ENCODE data around the gene BLOC1S4.
A peak's percentile ranks its signal among the peaks of the same experiment; 100 is the strongest.

The BLOC1S4 gene

GRCh38 chr4:6693231-6694176, 22.5 kb upstream of the BLOC1S4 start, which contains the start of gene S100P:
Gene S100P (plus strand): TSS chr4:6693878. CDS start chr4:6693933, 55 bp downstream.
- Histone ChIP-seq H3K27ac (ENCODE audit: low read length) (no peak within 1 kb of the TSS), H3K4me1 (ENCODE audit: control insufficient read depth in 1 of 2, insufficient read depth in 2 of 2, low read length in 2 of 2) (no peaks in the 10 kb centered on the region), H3K27me3 (ENCODE audit: low read depth, low read length) (no peaks in the 10 kb centered on the region), H3K4me3 (ENCODE audit: low read depth in 1 of 2, low read length in 2 of 2) (no peak within 1 kb of the TSS), H3K36me3 (ENCODE audit: control insufficient read depth in 1 of 2, insufficient read depth in 2 of 2, low read length in 2 of 2) (peaks cover 0 to 4% of the 10 kb centered on the region in 2 donors), H3K9me3 (ENCODE audit: control insufficient read depth in 1 of 2, low read length in 2 of 2) (no peaks in the 10 kb centered on the region)

GRCh38 chr4:6694177-6694901, 21.6 kb upstream of the BLOC1S4 start:
- Histone ChIP-seq H3K4me1 (ENCODE audit: control insufficient read depth in 1 of 2, insufficient read depth in 2 of 2, low read length in 2 of 2) (no peaks in the 10 kb centered on the region), H3K36me3 (ENCODE audit: control insufficient read depth in 1 of 2, insufficient read depth in 2 of 2, low read length in 2 of 2) (peaks cover 0 to 4% of the 10 kb centered on the region in 2 donors), H3K9me3 (ENCODE audit: control insufficient read depth in 1 of 2, low read length in 2 of 2) (no peaks in the 10 kb centered on the region), H3K27me3 (ENCODE audit: low read depth, low read length) (no peaks in the 10 kb centered on the region), H3K4me3 (ENCODE audit: low read depth in 1 of 2, low read length in 2 of 2) (no peak overlapping the region), H3K27ac (ENCODE audit: low read length) (no peak overlapping the region)

- Histone ChIP-seq H3K9me3 (ENCODE audit: control insufficient read depth in 1 of 2, low read length in 2 of 2) (no peaks in the 10 kb centered on the region), H3K27ac (ENCODE audit: low read length) (peak overlapping the region; percentile 19), H3K36me3 (ENCODE audit: control insufficient read depth in 1 of 2, insufficient read depth in 2 of 2, low read length in 2 of 2) (peaks cover 0 to 9% of the 10 kb centered on the region in 2 donors), H3K4me3 (ENCODE audit: low read depth in 1 of 2, low read length in 2 of 2) (no peak overlapping the region), H3K27me3 (ENCODE audit: low read depth, low read length) (no peaks in the 10 kb centered on the region), H3K4me1 (ENCODE audit: control insufficient read depth in 1 of 2, insufficient read depth in 2 of 2, low read length in 2 of 2) (no peaks in the 10 kb centered on the region)
Observed at GRCh38 chr4:6695660-6696610, 20.0 kb upstream of the BLOC1S4 start.

GRCh38 chr4:6696611-6697010, 19.4 kb upstream of the BLOC1S4 start:
- Histone ChIP-seq H3K27ac (ENCODE audit: low read length) (no peak overlapping the region), H3K9me3 (ENCODE audit: control insufficient read depth in 1 of 2, low read length in 2 of 2) (no peaks in the 10 kb centered on the region), H3K4me1 (ENCODE audit: control insufficient read depth in 1 of 2, insufficient read depth in 2 of 2, low read length in 2 of 2) (no peaks in the 10 kb centered on the region), H3K36me3 (ENCODE audit: control insufficient read depth in 1 of 2, insufficient read depth in 2 of 2, low read length in 2 of 2) (peaks cover 0 to 13% of the 10 kb centered on the region in 2 donors), H3K4me3 (ENCODE audit: low read depth in 1 of 2, low read length in 2 of 2) (no peak overlapping the region), H3K27me3 (ENCODE audit: low read depth, low read length) (no peaks in the 10 kb centered on the region)

- Histone ChIP-seq H3K36me3 (ENCODE audit: control insufficient read depth in 1 of 2, insufficient read depth in 2 of 2, low read length in 2 of 2) (peaks cover 0 to 13% of the 10 kb centered on the region in 2 donors), H3K4me3 (ENCODE audit: low read depth in 1 of 2, low read length in 2 of 2) (no peak overlapping the region), H3K27ac (ENCODE audit: low read length) (no peak overlapping the region), H3K4me1 (ENCODE audit: control insufficient read depth in 1 of 2, insufficient read depth in 2 of 2, low read length in 2 of 2) (no peaks in the 10 kb centered on the region), H3K27me3 (ENCODE audit: low read depth, low read length) (no peaks in the 10 kb centered on the region), H3K9me3 (ENCODE audit: control insufficient read depth in 1 of 2, low read length in 2 of 2) (no peaks in the 10 kb centered on the region)
Observed at GRCh38 chr4:6697131-6697530, 18.8 kb upstream of the BLOC1S4 start.

- H3K27me3 ChIP-seq (ENCODE audit: low read depth, low read length): no peaks in the 10 kb centered on the region
- H3K36me3 ChIP-seq (ENCODE audit: control insufficient read depth in 1 of 2, insufficient read depth in 2 of 2, low read length in 2 of 2): peaks cover 8 to 17% of the 10 kb centered on the region in 2 donors
- no peak overlapping the region for H3K4me3 ChIP-seq (ENCODE audit: low read depth in 1 of 2, low read length in 2 of 2)
- H3K4me1 ChIP-seq (ENCODE audit: control insufficient read depth in 1 of 2, insufficient read depth in 2 of 2, low read length in 2 of 2): peaks cover 0 to 9% of the 10 kb centered on the region in 2 donors
- no peaks in the 10 kb centered on the region for H3K9me3 ChIP-seq (ENCODE audit: control insufficient read depth in 1 of 2, low read length in 2 of 2)
- no peak overlapping the region for H3K27ac ChIP-seq (ENCODE audit: low read length)
Observed at GRCh38 chr4:6699388-6699787, 16.6 kb upstream of the BLOC1S4 start.

- Histone ChIP-seq H3K27me3 (ENCODE audit: low read depth, low read length) (no peaks in the 10 kb centered on the region), H3K4me1 (ENCODE audit: control insufficient read depth in 1 of 2, insufficient read depth in 2 of 2, low read length in 2 of 2) (peaks cover 0 to 11% of the 10 kb centered on the region in 2 donors), H3K27ac (ENCODE audit: low read length) (no peak overlapping the region), H3K36me3 (ENCODE audit: control insufficient read depth in 1 of 2, insufficient read depth in 2 of 2, low read length in 2 of 2) (peaks cover 8 to 17% of the 10 kb centered on the region in 2 donors), H3K4me3 (ENCODE audit: low read depth in 1 of 2, low read length in 2 of 2) (no peak overlapping the region), H3K9me3 (ENCODE audit: control insufficient read depth in 1 of 2, low read length in 2 of 2) (no peaks in the 10 kb centered on the region)
Observed at GRCh38 chr4:6699903-6700302, 16.1 kb upstream of the BLOC1S4 start.

- H3K27ac ChIP-seq (ENCODE audit: low read length): no peak overlapping the region
- H3K36me3 ChIP-seq (ENCODE audit: control insufficient read depth in 1 of 2, insufficient read depth in 2 of 2, low read length in 2 of 2): peaks cover 8 to 26% of the 10 kb centered on the region in 2 donors
- H3K27me3 ChIP-seq (ENCODE audit: low read depth, low read length): no peaks in the 10 kb centered on the region
- no peaks in the 10 kb centered on the region for H3K9me3 ChIP-seq (ENCODE audit: control insufficient read depth in 1 of 2, low read length in 2 of 2)
- H3K4me3 ChIP-seq (ENCODE audit: low read depth in 1 of 2, low read length in 2 of 2): no peak overlapping the region
- H3K4me1 ChIP-seq (ENCODE audit: control insufficient read depth in 1 of 2, insufficient read depth in 2 of 2, low read length in 2 of 2): peaks cover under 1 to 25% of the 10 kb centered on the region in 2 donors
Observed at GRCh38 chr4:6701371-6701770, 14.6 kb upstream of the BLOC1S4 start.

GRCh38 chr4:6702761-6703160, 13.2 kb upstream of the BLOC1S4 start:
- no peak overlapping the region for H3K27ac ChIP-seq (ENCODE audit: low read length)
- peaks cover 12 to 22% of the 10 kb centered on the region in 2 donors for H3K36me3 ChIP-seq (ENCODE audit: control insufficient read depth in 1 of 2, insufficient read depth in 2 of 2, low read length in 2 of 2)
- H3K4me1 ChIP-seq (ENCODE audit: control insufficient read depth in 1 of 2, insufficient read depth in 2 of 2, low read length in 2 of 2): peaks cover 11 to 39% of the 10 kb centered on the region in 2 donors
- H3K4me3 ChIP-seq (ENCODE audit: low read depth in 1 of 2, low read length in 2 of 2): no peak overlapping the region
- no peaks in the 10 kb centered on the region for H3K27me3 ChIP-seq (ENCODE audit: low read depth, low read length)
- no peaks in the 10 kb centered on the region for H3K9me3 ChIP-seq (ENCODE audit: control insufficient read depth in 1 of 2, low read length in 2 of 2)

GRCh38 chr4:6703786-6704185, 12.2 kb upstream of the BLOC1S4 start:
- no peaks in the 10 kb centered on the region for H3K27me3 ChIP-seq (ENCODE audit: low read depth, low read length)
- no peak overlapping the region for H3K27ac ChIP-seq (ENCODE audit: low read length)
- peaks cover 16 to 49% of the 10 kb centered on the region in 2 donors for H3K4me1 ChIP-seq (ENCODE audit: control insufficient read depth in 1 of 2, insufficient read depth in 2 of 2, low read length in 2 of 2)
- peaks cover 15 to 22% of the 10 kb centered on the region in 2 donors for H3K36me3 ChIP-seq (ENCODE audit: control insufficient read depth in 1 of 2, insufficient read depth in 2 of 2, low read length in 2 of 2)
- no peak overlapping the region for H3K4me3 ChIP-seq (ENCODE audit: low read depth in 1 of 2, low read length in 2 of 2)
- no peaks in the 10 kb centered on the region for H3K9me3 ChIP-seq (ENCODE audit: control insufficient read depth in 1 of 2, low read length in 2 of 2)

Measured in muscle layer of duodenum (tissue), 2 donors.